Hepatocyte (in vitro differentiated cells): Measurements from ENCODE around the gene OVOL1.

ENCODE experiments used
- CTCF ChIP-seq: fragments of 200-600 bp; sonication (generic); IDR thresholded peaks from 2 replicates; pipeline ENCODE4 v1.5.1; 2016; ENCODE audit warnings: antibody characterized with exemption, mild to moderate bottlenecking; ENCODE audit not compliant: poor library complexity
- EZH2 ChIP-seq: fragments of 200-600 bp; sonication (generic); IDR thresholded peaks from 2 replicates; pipeline ENCODE4 v1.6.1; 2016; ENCODE audit warnings: antibody characterized with exemption, mild to moderate bottlenecking, borderline replicate concordance
- EZH2phosphoT487 ChIP-seq: fragments of 200-600 bp; sonication (generic); IDR thresholded peaks from one replicate; pipeline ENCODE4 v1.6.1; 2018; ENCODE audit warnings: antibody characterized with exemption, mild to moderate bottlenecking, low read depth, moderate library complexity; ENCODE audit not compliant: unreplicated experiment, severe bottlenecking

GRCh38 chr11:65777241-65777640, 9.6 kb upstream of the OVOL1 start:
- TF ChIP-seq CTCF (no peak), EZH2phosphoT487 (no peak), EZH2 (no peak)
